GM23248 (cell line): ENCODE measurements around the gene TMEM238L.

Experiments
- EZH2 ChIP-seq: fragments of 200-600 bp; sonication (generic); IDR thresholded peaks from 2 replicates; pipeline ENCODE4 v1.6.1; 2018; ENCODE audit warnings: antibody characterized with exemption, mild to moderate bottlenecking; ENCODE audit not compliant: insufficient read depth, poor library complexity, severe bottlenecking
- EZH2phosphoT487 ChIP-seq: fragments of 200-600 bp; sonication (generic); IDR thresholded peaks from 2 replicates; pipeline ENCODE4 v1.6.1; 2018; ENCODE audit warnings: antibody characterized with exemption, moderate library complexity, mild to moderate bottlenecking, low read depth; ENCODE audit not compliant: insufficient read depth

DNA sequence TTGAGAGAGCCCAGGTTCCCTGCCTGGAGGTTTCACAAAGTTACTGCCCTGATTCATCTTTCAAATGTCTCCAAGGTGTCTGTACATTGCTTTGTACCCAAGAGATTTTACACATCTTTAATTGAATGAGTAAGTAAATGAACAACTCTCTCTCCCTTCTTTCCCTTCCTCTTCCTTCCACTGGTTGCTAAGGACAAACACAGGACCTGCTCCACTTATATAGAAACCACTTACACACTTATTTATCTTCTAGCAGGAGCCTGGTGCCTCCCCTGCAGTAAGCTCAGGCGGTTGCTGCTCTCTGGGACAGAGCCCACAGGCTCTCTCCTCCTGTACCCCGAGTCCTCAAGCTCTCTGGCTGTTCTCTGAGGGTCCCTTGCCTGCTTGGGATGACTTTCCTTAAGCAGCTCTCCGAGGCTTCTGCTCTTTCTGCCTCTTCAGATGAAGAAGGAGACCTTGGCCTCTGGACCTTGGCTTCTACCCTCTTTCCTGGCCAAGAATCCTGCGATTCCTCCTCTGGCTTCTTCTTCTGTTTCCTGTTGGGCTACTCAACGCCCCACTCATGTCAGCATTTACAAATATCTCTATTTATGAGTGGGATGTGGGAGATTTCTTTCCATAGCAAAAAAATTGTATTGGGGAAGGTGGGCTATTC lies 24.1 kb upstream of the TMEM238L start:
- TF ChIP-seq EZH2phosphoT487: no peak
- TF ChIP-seq EZH2: no peak
